Caco-2 (cell line): ENCODE data around the gene DAB2IP. TPM values are rescaled to one million over a fixed set of nuclear protein-coding genes. Genes with fewer than 3 reads are reported as not detected.

Source experiments
- BruUV-seq: library from RNA; stranded (reverse); fragments of 400-500 nt; replicated peaks from 2 replicates; lab custom pipeline; 2021; lab: Mats Ljungman, UMichigan
- CTCF ChIA-PET: fragments of 300-600 bp; sonication (Branson Sonifier 250); formaldehyde crosslinking; loops from one replicate; lab custom pipeline; 2022; ENCODE audit warnings: antibody characterized with exemption; lab: Charles Lee
- POLR2A ChIA-PET: fragments of 300-600 bp; sonication (Branson Sonifier 250); formaldehyde crosslinking; loops from one replicate; lab custom pipeline; 2022; ENCODE audit warnings: antibody characterized with exemption; lab: Charles Lee
- DNase-seq, 2 experiments: peaks; one replicate each; pipeline versions ENCODE4 v3.0.0 to v3.0.0-alpha.2; 2020 to 2022
- H3K27me3 ChIP-seq: replicated peaks from 2 replicates; pipeline ENCODE4 v1.6.0; 2011; ENCODE audit warnings: low read length; ENCODE audit not compliant: control insufficient read depth, insufficient read depth
- H3K36me3 ChIP-seq: 2 replicates; pipeline ENCODE4 v1.5.1; 2011; ENCODE audit warnings: low read length; ENCODE audit not compliant: control insufficient read depth, insufficient read depth
- H3K4me1 ChIP-seq: fragments of 250-450 bp; sonication (Bioruptor Pico); 2 replicates; pipeline ENCODE4 v1.5.1; 2020; ENCODE audit warnings: mild to moderate bottlenecking
- H3K4me3 ChIP-seq: 2 replicates; pipeline ENCODE4 v1.5.1; 2011; ENCODE audit warnings: low read depth, mild to moderate bottlenecking, control low read depth, low read length
- H3K9me3 ChIP-seq: fragments of 250-450 bp; sonication (Bioruptor Pico); 2 replicates; pipeline ENCODE4 v1.5.1; 2020; ENCODE audit warnings: mild to moderate bottlenecking, moderate library complexity
- H3K27ac Mint-ChIP-seq: one replicate; pipeline ENCODE4 v1.8.0; 2022; ENCODE audit warnings: mixed read lengths; ENCODE audit not compliant: unreplicated experiment
- H3K27me3 Mint-ChIP-seq: one replicate; pipeline ENCODE4 v1.8.0; 2022; ENCODE audit warnings: mixed read lengths; ENCODE audit not compliant: insufficient read depth, unreplicated experiment
- H3K36me3 Mint-ChIP-seq: one replicate; pipeline ENCODE4 v1.8.0; 2022; ENCODE audit warnings: mild to moderate bottlenecking, mixed read lengths; ENCODE audit not compliant: insufficient read depth, unreplicated experiment
- H3K4me1 Mint-ChIP-seq: one replicate; pipeline ENCODE4 v1.8.0; 2022; ENCODE audit warnings: low read depth, mixed read lengths; ENCODE audit not compliant: unreplicated experiment
- H3K4me3 Mint-ChIP-seq: one replicate; pipeline ENCODE4 v1.8.0; 2022; ENCODE audit warnings: mild to moderate bottlenecking, moderate library complexity, mixed read lengths; ENCODE audit not compliant: unreplicated experiment
- H3K9me3 Mint-ChIP-seq: one replicate; pipeline ENCODE4 v1.8.0; 2022; ENCODE audit warnings: mixed read lengths; ENCODE audit not compliant: unreplicated experiment
- CTCF ChIP-seq, 2 experiments: fragments of 200-600 bp in 1 of 2; IDR thresholded peaks; 1 replicate in 1 of 2; 2 replicates in 1 of 2; pipeline versions ENCODE4 v1.5.1 to v1.8.0; 2011 to 2022; ENCODE audit warnings: antibody characterized with exemption in 1 of 2, control low read depth in 1 of 2, inconsistent platforms in 1 of 2, low read depth in 1 of 2, low read length in 1 of 2, mild to moderate bottlenecking in 1 of 2, moderate library complexity in 1 of 2; ENCODE audit not compliant: insufficient read depth in 1 of 2, severe bottlenecking in 1 of 2, unreplicated experiment in 1 of 2
- intact Hi-C: fragments of 100-400 bp; cut with micrococcal nuclease; formaldehyde crosslinking; loops from one replicate; pipeline ENCODE4 v1.10.0; 2022; ENCODE audit not compliant: unreplicated experiment
- total RNA-seq: library from RNA; stranded (reverse); gene quantifications from 2 replicates; pipeline ENCODE4 v1.2.3, GENCODE V29; 2022

The DAB2IP gene
- total RNA-seq, 1 experiment from 2014 or later, result 26.0 TPM

- POLR2A ChIA-PET, result no interaction called here
- Mint-ChIP-seq H3K27ac (no peak overlapping the region), H3K9me3 (no peaks in the 10 kb centered on the region)
Measured at GRCh38 chr9:121797081-121797480, 145.6 kb downstream of the DAB2IP start.

GRCh38 chr9:121798941-121799340 lies 147.5 kb downstream of the DAB2IP start:
- no peaks in the 10 kb centered on the region for H3K36me3 Mint-ChIP-seq
- Histone ChIP-seq H3K27me3 (no peaks in the 10 kb centered on the region; the same call in 1 of the 2 replicates), H3K4me1 (no peaks in the 10 kb centered on the region), H3K36me3 (no peaks in the 10 kb centered on the region), H3K9me3 (no peaks in the 10 kb centered on the region), H3K4me3 (no peak overlapping the region)
- H3K27me3 Mint-ChIP-seq, result peaks cover 9% of the 10 kb centered on the region
- CTCF ChIA-PET, result no interaction called here
- DNase-seq, result peak in 1 of 2 experiments; percentile 19
- H3K27ac Mint-ChIP-seq, result no peak overlapping the region
- H3K4me3 Mint-ChIP-seq, result no peak overlapping the region
- H3K9me3 Mint-ChIP-seq, result no peaks in the 10 kb centered on the region
- TF ChIP-seq CTCF (IDR thresholded peaks at IDR 0.05; ENCODE audit: insufficient read depth in 1 of 2, low read depth in 1 of 2, low read length in 1 of 2, severe bottlenecking in 1 of 2, unreplicated experiment in 1 of 2), result no peak
- intact Hi-C loops, result no loop called here
- POLR2A ChIA-PET, result no interaction called here
- no peaks in the 10 kb centered on the region for H3K4me1 Mint-ChIP-seq
- BruUV-seq, result no TSS peak

More at GRCh38 chr9:121797081-121797480, 145.6 kb downstream of the DAB2IP start:
- Histone ChIP-seq H3K4me3 (no peak overlapping the region), H3K4me1 (no peaks in the 10 kb centered on the region), H3K36me3 (no peaks in the 10 kb centered on the region), H3K9me3 (no peaks in the 10 kb centered on the region), H3K27me3 (no peaks in the 10 kb centered on the region)
- Mint-ChIP-seq H3K4me3 (no peak overlapping the region), H3K4me1 (no peaks in the 10 kb centered on the region), H3K36me3 (no peaks in the 10 kb centered on the region), H3K27me3 (peaks cover 5% of the 10 kb centered on the region)
- DNase-seq, result no peak
- intact Hi-C loops, result no loop called here
- no TSS peak for BruUV-seq
- TF ChIP-seq CTCF (IDR thresholded peaks at IDR 0.05; ENCODE audit: insufficient read depth in 1 of 2, low read depth in 1 of 2, low read length in 1 of 2, severe bottlenecking in 1 of 2, unreplicated experiment in 1 of 2), result no peak
- CTCF ChIA-PET, result no interaction called here

- Mint-ChIP-seq H3K36me3 (no peaks in the 10 kb centered on the region), H3K9me3 (no peaks in the 10 kb centered on the region), H3K27ac (no peak overlapping the region), H3K4me3 (no peak overlapping the region), H3K27me3 (peaks cover 9% of the 10 kb centered on the region), H3K4me1 (no peaks in the 10 kb centered on the region)
- no TSS peak for BruUV-seq
- Histone ChIP-seq H3K9me3 (no peaks in the 10 kb centered on the region), H3K27me3 (no peaks in the 10 kb centered on the region; the same call in 1 of the 2 replicates), H3K4me1 (no peaks in the 10 kb centered on the region), H3K4me3 (no peak overlapping the region), H3K36me3 (no peaks in the 10 kb centered on the region)
- POLR2A ChIA-PET, result no interaction called here
- CTCF ChIA-PET, result no interaction called here
- intact Hi-C loops, result loop anchor here (5.0 kb wide), 1 partner anchor 967 kb away; no protein-coding TSS in a partner anchor
- TF ChIP-seq CTCF (IDR thresholded peaks at IDR 0.05; ENCODE audit: insufficient read depth in 1 of 2, low read depth in 1 of 2, low read length in 1 of 2, severe bottlenecking in 1 of 2, unreplicated experiment in 1 of 2), result no peak
- no peak for DNase-seq
Measured at GRCh38 chr9:121800376-121800775, 148.9 kb downstream of the DAB2IP start.
